HG03060 (cell line): Measurements from ENCODE around the gene VGLL4.
"Not testable (repeated sequence)": the region's sequence is repeated elsewhere in the genome, so short reads cannot be mapped to it uniquely, and the experiment has no call there.

Experiments used
- ATAC-seq: cut with Tn5 transposase; IDR thresholded peaks from one replicate; pipeline ENCODE4 v1.9.1; 2021; ENCODE audit warnings: low read depth, moderate number of reproducible peaks; ENCODE audit not compliant: unreplicated experiment

Gene VGLL4

GRCh38 chr3:11643605-11644087 is at the start of gene VGLL4:
TSS of gene VGLL4 (minus strand) at chr3:11643915. CDS start at chr3:11643518, 397 bp downstream.
- ATAC-seq, result peak; percentile 34

GRCh38 chr3:11692532-11692813 is 48.8 kb upstream of the VGLL4 start:
- no peak for ATAC-seq

GRCh38 chr3:11691767-11692531 is 48.2 kb upstream of the VGLL4 start:
- no peak for ATAC-seq

- no peak for ATAC-seq
Measured at GRCh38 chr3:11690863-11691766, 47.4 kb upstream of the VGLL4 start.

GRCh38 chr3:11689749-11690148 is 46.0 kb upstream of the VGLL4 start:
- no peak for ATAC-seq

- ATAC-seq, result not testable (repeated sequence)
Measured at GRCh38 chr3:11684980-11685379, 41.3 kb upstream of the VGLL4 start.

GRCh38 chr3:11680509-11680908 is 36.8 kb upstream of the VGLL4 start:
- no peak for ATAC-seq

GRCh38 chr3:11679964-11680363 is 36.2 kb upstream of the VGLL4 start:
- ATAC-seq, result no peak

GRCh38 chr3:11672363-11672762 is 28.6 kb upstream of the VGLL4 start:
- ATAC-seq, result no peak

- peak; percentile 62 for ATAC-seq
Measured at GRCh38 chr3:11671648-11672100, 28.0 kb upstream of the VGLL4 start.

GRCh38 chr3:11668243-11669235 is 24.8 kb upstream of the VGLL4 start:
- no peak for ATAC-seq

GRCh38 chr3:11665331-11665730 is 21.6 kb upstream of the VGLL4 start:
- no peak for ATAC-seq

GRCh38 chr3:11662392-11662990 is 18.8 kb upstream of the VGLL4 start:
- ATAC-seq, result no peak

- no peak for ATAC-seq
Measured at GRCh38 chr3:11661827-11662226, 18.1 kb upstream of the VGLL4 start.

GRCh38 chr3:11661052-11661656 is 17.4 kb upstream of the VGLL4 start:
- no peak for ATAC-seq

- no peak for ATAC-seq
Measured at GRCh38 chr3:11660242-11660641, 16.5 kb upstream of the VGLL4 start.

- ATAC-seq, result no peak
Measured at GRCh38 chr3:11658180-11658579, 14.5 kb upstream of the VGLL4 start.

GRCh38 chr3:11655196-11655928 is 11.6 kb upstream of the VGLL4 start:
- ATAC-seq, result no peak

GRCh38 chr3:11654166-11654565 is 10.5 kb upstream of the VGLL4 start:
- no peak for ATAC-seq
